Stimulated activated effector memory CD8-positive, alpha-beta T cell treated with anti-CD3 and anti-CD28 coated beads, Interleukin-12 subunit alpha, Interleukin-12 subunit beta, amount 100 ng/mL, for 72 hours (primary cell): Measurements from ENCODE around the gene DTD2.
"Not testable (repeated sequence)": the region's sequence is repeated elsewhere in the genome, so short reads cannot be mapped to it uniquely, and the experiment has no call there.

Source experiments
- ATAC-seq: fragments of 150-1000 bp; cut with Tn5 transposase; 2 replicates; pipeline ENCODE4 v1.10.0; 2021
- DNase-seq, 2 donors: peaks; one replicate each; pipeline ENCODE4 v3.0.0; 2021 to 2022; ENCODE audit warnings: low spot score in 2 of 2
- H3K27ac Mint-ChIP-seq: one replicate; pipeline ENCODE4 v1.8.0; 2022; ENCODE audit warnings: mild to moderate bottlenecking, mixed read lengths
- H3K36me3 Mint-ChIP-seq: one replicate; pipeline ENCODE4 v1.8.0; 2022; ENCODE audit warnings: mild to moderate bottlenecking, mixed read lengths
- H3K4me1 Mint-ChIP-seq: one replicate; pipeline ENCODE4 v1.8.0; 2022; ENCODE audit warnings: mixed read lengths
- H3K4me3 Mint-ChIP-seq: one replicate; pipeline ENCODE4 v1.8.0; 2022; ENCODE audit warnings: mild to moderate bottlenecking, mixed read lengths
- H3K9me3 Mint-ChIP-seq: one replicate; pipeline ENCODE4 v1.8.0; 2022; ENCODE audit warnings: mixed read lengths

DTD2 gene

DNA sequence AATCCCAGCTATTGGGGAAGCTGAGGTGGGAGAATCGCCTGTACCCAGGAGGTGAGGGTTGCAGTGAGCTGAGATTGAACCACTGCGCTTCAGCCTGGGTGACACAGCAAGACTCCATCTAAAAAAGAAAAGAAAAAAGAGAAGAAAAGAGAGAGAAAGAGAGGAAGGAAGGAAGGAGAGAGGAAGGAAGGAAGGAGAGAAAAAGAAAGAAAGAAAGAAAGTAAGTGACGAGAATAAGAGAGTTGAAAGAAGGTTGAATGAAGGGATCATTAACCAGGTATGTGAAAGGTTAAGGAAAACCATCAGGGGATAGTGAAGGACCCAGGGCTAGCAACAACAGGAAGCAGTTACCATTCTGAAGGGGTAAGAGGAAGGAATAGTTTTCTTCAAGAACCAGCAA, 4.2 kb upstream of the DTD2 start:
- no peak for DNase-seq
- Mint-ChIP-seq H3K9me3 (no peaks in the 10 kb centered on the region), H3K4me1 (peaks cover 15% of the 10 kb centered on the region), H3K4me3 (no peak overlapping the region), H3K36me3 (peaks cover 6% of the 10 kb centered on the region), H3K27ac (no peak overlapping the region)
- no peak for ATAC-seq

DNA sequence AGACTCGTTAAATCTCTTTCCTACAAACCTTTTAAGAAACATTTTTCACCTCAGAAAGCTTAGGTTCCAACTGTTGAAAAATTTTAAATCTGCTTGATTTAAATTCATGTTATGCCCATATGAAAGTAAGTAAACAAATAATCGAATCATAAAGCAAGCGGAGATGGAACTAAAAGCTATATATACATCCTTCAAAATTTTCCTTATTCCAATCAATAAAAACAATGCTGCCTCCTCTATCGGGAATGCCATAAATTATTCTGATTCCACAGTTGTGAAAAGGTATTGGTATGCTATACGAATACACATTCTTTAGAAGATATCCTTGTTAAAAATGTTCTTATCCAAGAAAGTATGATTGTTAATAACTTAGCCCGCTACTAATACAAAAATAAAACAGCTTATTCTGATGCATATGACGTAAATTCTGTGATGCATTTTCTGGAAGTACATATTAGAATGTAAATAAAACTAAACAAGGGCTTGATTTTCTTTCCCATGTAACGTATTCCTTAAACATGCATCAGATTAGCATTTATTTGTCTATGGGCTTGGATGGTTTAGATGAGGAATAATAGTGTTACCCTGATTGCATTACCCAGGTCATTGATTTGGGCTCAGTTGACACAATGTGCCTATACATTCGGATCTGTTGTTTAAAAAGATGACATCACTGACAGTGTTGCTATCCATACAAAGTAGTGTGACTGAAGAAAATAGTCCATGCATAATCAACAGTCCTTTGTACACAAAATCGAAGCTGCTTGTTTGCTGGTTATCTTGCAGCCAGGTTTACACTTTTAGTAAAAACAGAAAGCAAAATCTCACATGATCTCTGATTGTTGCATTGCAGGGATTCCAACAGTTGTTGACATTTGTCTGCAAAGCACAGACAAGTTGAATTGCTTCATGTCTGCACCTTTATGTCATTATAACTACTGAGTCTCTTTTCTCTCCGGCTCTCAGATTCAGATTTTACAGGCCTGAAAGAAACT, 656 bp upstream of the DTD2 start:
- ATAC-seq: no peak
- Mint-ChIP-seq H3K36me3 (peaks cover 9% of the 10 kb centered on the region), H3K4me1 (peaks cover 30% of the 10 kb centered on the region), H3K4me3 (peak overlapping the region; percentile 91), H3K27ac (peak overlapping the region; percentile 93), H3K9me3 (no peaks in the 10 kb centered on the region)
- no peak for DNase-seq

DNA sequence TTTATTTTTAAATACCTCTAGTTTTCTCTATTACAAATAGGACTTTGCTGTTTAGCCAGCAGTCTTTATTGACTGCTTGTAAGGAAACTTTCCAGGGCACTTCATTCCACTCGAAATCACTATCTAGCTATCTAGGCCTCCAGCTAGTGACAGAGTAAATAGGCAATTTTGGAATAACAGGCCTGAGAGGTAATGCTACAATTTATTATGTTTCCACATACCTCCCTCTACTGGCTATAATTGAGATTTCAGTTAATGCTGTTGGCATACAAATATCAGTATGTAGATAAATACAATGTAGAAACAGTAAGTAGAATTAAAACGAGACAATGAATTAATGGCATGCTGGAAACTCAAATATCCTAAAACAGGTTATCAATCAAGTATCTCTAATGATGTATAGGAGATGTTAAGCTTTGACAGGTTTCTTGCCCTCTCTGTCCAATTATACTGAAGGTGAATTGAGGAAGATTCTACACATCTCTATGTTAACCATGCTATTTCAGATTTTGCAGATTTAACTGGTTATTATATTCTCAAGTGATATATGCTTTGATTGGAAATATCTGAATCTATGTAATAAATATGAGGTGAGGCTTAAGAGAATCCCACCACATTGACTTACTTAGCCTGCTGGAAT, 7.2 kb downstream of the DTD2 start:
- Mint-ChIP-seq H3K4me1 (peaks cover 4% of the 10 kb centered on the region), H3K36me3 (peaks cover 46% of the 10 kb centered on the region)
- ATAC-seq: no peak

GRCh38 chr14:31449136-31449535, 8.2 kb downstream of the DTD2 start:
- no peak for ATAC-seq
- Mint-ChIP-seq H3K9me3 (no peaks in the 10 kb centered on the region), H3K4me3 (no peak overlapping the region), H3K27ac (no peak overlapping the region), H3K4me1 (no peaks in the 10 kb centered on the region), H3K36me3 (peaks cover 46% of the 10 kb centered on the region)
- DNase-seq: no peak

More for the DNA sequence above, 7.2 kb downstream of the DTD2 start:
- H3K27ac Mint-ChIP-seq: no peak overlapping the region
- DNase-seq: no peak
- no peaks in the 10 kb centered on the region for H3K9me3 Mint-ChIP-seq
- H3K4me3 Mint-ChIP-seq: no peak overlapping the region

GRCh38 chr14:31445703-31446102, 11.6 kb downstream of the DTD2 start:
- Mint-ChIP-seq H3K4me3 (no peak overlapping the region), H3K36me3 (peaks cover 23% of the 10 kb centered on the region), H3K27ac (no peak overlapping the region), H3K4me1 (no peaks in the 10 kb centered on the region), H3K9me3 (no peaks in the 10 kb centered on the region)
- DNase-seq: no peak
- no peak for ATAC-seq

DNA sequence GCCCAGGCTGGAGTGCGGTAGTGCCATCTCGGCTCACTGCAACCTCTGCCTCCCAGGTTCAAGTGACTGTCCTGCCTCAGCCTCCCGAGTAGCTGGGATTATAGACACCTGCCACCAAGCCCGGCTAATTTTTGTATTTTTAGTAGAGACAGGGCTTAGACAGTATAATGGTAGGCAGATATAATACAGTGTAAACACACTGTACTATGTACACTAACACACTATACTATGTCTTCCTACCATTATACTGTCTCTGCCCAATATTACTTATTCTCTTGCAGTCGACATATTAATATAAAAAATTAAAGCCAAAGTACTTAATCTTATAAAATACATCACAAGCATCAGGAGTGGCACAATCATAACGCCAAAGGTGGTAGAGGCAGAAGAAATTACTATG, 15.0 kb downstream of the DTD2 start:
- peaks cover 8% of the 10 kb centered on the region for H3K36me3 Mint-ChIP-seq
- no peaks in the 10 kb centered on the region for H3K4me1 Mint-ChIP-seq
- DNase-seq (no peak), ATAC-seq (no peak)
- H3K9me3 Mint-ChIP-seq: no peaks in the 10 kb centered on the region
- H3K4me3 Mint-ChIP-seq: no peak overlapping the region
- H3K27ac Mint-ChIP-seq: no peak overlapping the region

DNA sequence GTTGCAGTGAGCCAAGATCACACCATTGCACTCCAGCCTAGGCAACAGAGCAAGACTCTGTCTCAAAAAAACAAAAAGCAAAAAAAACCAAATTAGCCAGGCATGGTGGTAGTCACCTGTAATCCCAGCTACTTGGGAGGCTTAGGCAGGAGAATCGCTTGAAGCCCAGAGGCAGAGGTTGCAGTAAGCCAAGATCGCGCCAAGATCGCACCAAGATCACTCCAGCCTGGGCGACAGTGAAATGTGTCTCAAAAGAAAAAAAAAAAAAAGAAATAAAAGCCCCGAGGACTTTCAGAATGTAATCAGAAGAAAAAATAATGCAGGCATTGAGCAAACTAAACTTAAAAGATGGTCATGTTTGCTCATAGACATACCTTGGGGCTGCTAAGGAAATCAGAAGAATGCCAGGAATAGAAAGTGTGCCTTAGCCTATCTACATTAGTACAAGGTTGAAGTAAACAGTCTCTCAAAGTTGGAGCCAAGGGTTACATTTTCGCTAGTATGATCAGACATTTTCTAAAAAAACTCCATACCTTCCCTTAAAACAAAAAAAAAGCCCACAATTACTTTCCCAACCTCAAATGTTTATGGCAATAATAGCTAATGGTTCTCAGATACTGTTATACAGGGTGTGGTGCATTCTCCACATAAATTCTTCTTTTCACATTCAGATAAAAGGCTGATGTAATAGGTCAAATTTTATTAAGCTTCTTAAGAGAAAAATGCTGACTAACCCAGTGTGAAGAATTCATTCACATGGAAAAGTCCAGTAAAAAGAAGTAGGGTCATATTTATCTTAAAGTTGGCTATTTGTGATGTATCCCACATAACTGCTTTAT, 15.8 kb downstream of the DTD2 start:
- no peak for ATAC-seq
- Mint-ChIP-seq H3K27ac (no peak overlapping the region), H3K36me3 (peaks cover 7% of the 10 kb centered on the region), H3K9me3 (no peaks in the 10 kb centered on the region), H3K4me3 (no peak overlapping the region), H3K4me1 (no peaks in the 10 kb centered on the region)
- no peak for DNase-seq

DNA sequence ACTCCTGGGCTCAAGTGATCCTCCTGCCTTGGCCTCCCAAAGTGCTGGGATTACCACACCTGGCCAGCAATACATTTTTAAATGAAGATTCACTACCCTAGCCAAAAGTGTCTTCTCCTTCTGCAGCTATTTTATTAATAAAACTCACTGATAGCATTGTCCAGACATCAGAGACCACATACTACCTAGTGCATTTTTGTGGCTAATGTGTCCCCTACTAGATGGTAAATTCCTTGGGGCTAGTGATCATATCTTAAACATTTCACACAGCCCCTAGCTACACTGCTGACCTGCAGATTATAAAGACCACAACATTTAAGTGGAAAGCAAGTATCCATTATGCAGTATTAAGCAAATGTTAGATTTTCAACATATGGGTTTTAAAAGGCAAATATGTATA, 17.0 kb downstream of the DTD2 start:
- no peak for ATAC-seq
- no peaks in the 10 kb centered on the region for H3K36me3 Mint-ChIP-seq
- H3K4me3 Mint-ChIP-seq: no peak overlapping the region
- H3K27ac Mint-ChIP-seq: no peak overlapping the region
- no peaks in the 10 kb centered on the region for H3K9me3 Mint-ChIP-seq
- H3K4me1 Mint-ChIP-seq: no peaks in the 10 kb centered on the region
- DNase-seq: no peak

- DNase-seq (no peak), ATAC-seq (no peak)
- no peak overlapping the region for H3K4me3 Mint-ChIP-seq
- no peak overlapping the region for H3K27ac Mint-ChIP-seq
- H3K4me1 Mint-ChIP-seq: no peaks in the 10 kb centered on the region
- H3K36me3 Mint-ChIP-seq: no peaks in the 10 kb centered on the region
- no peaks in the 10 kb centered on the region for H3K9me3 Mint-ChIP-seq
Measured at GRCh38 chr14:31439561-31439960, 17.7 kb downstream of the DTD2 start.

DNA sequence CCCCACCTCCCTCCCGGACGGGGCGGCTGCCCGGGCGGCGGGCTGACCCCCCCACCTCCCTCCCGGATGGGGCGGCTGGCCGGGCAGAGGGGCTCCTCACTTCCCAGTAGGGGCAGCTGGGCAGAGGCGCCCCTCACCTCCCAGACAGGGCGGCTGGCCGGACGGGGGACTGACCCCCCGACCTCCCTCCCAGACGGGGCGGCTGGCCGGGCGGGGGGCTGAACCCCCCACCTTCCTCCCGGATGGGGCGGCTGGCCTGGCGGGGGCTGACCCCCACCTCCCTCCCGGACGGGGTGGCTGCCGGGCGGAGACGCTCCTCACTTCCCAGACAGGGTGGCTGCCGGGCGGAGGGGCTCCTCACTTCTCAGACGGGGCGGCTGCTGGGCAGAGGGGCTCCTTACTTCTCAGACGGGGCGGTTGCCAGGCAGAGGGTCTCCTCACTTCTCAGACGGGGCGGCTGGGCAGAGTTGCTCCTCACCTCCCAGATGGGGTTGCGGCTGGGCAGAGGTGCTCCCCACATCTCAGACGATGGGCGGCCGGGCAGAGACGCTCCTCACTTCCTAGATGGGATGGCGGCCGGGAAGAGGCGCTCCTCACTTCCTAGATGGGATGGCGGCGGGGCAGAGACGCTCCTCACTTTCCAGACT, 20.1 kb downstream of the DTD2 start:
- DNase-seq, H3K4me1 Mint-ChIP-seq, H3K4me3 Mint-ChIP-seq, H3K27ac Mint-ChIP-seq, ATAC-seq, H3K36me3 Mint-ChIP-seq, H3K9me3 Mint-ChIP-seq: not testable (repeated sequence)

DNA sequence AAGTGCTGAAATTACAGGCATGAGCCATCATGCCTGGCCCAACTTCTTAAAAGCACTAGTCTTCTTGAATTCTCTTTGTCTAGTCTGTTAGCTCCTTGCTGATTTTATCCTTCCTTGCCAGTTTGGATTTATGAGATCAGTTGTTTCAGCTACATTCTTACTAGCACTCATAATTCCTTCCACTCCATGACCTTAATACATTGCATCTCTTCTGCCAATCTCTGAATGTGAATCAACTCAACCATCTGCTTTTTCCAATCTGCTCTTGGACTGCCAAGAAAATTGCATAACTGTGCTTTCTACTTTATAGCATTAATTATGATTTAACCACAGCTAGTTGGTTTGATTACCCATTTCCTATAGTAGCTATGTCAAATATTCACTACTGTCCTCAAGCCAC, 22.0 kb downstream of the DTD2 start:
- H3K4me3 Mint-ChIP-seq: no peak overlapping the region
- H3K4me1 Mint-ChIP-seq: peaks cover 5% of the 10 kb centered on the region
- no peaks in the 10 kb centered on the region for H3K36me3 Mint-ChIP-seq
- no peak overlapping the region for H3K27ac Mint-ChIP-seq
- ATAC-seq (no peak), DNase-seq (no peak)
- peaks cover 3% of the 10 kb centered on the region for H3K9me3 Mint-ChIP-seq

DNA sequence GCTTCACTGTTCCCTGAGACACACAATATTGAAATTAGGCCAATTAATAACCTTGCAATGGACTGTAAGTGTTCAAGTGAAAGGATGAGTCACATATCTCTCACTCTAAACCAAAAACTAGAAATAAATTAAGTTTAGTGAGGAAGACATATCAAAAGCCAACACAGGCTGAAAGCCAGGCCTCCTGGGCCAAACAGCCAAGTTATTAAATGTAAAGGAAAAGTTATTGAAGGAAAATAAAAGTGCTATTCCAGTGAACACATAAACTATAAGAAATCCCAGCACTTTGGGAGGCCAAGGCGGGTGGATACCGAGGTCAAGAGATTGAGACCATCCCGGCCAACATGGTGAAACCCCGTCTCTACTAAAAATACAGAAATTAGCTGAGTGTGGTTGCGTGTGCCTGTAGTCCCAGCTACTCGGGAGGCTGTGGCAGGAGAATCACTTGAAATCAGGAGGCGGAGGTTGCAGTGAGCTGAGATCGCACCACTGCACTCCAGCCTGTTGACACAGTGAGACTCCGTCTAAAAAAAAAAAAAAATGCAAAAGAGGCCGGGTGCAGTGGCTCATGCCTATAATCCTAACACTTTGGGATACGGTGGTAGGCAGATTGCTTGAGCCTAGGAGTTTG, 26.6 kb downstream of the DTD2 start:
- ATAC-seq (no peak), DNase-seq (no peak)
- Mint-ChIP-seq H3K9me3 (peaks cover 3% of the 10 kb centered on the region), H3K4me3 (no peak overlapping the region), H3K27ac (no peak overlapping the region), H3K4me1 (peaks cover 7% of the 10 kb centered on the region), H3K36me3 (no peaks in the 10 kb centered on the region)

GRCh38 chr14:31429791-31430190, 27.5 kb downstream of the DTD2 start:
- H3K4me3 Mint-ChIP-seq: no peak overlapping the region
- peaks cover 3% of the 10 kb centered on the region for H3K9me3 Mint-ChIP-seq
- peaks cover 7% of the 10 kb centered on the region for H3K4me1 Mint-ChIP-seq
- ATAC-seq (peak; percentile 95), DNase-seq (no peak)
- no peak overlapping the region for H3K27ac Mint-ChIP-seq
- H3K36me3 Mint-ChIP-seq: no peaks in the 10 kb centered on the region

DNA sequence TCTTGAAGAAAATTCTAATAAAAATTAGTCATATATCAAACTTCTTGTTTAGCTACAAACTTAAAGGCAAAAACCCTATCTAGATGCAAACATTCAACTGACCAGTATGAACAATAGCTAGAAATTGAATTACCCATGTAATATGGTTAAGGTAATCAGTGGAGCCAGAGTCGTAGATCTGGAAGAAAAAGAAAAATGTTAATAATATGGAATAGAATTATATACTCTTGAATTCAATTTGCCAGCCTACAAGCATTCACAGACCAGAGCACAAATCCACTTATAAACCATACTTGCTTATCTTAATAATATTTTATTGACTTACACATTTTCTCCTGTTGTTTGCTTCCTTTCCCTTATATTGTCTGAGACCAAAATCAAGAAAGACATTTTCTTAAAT, 29.3 kb downstream of the DTD2 start:
- DNase-seq (no peak), ATAC-seq (no peak)
- H3K27ac Mint-ChIP-seq: no peak overlapping the region
- H3K4me3 Mint-ChIP-seq: no peak overlapping the region
- peaks cover 7% of the 10 kb centered on the region for H3K4me1 Mint-ChIP-seq
- H3K9me3 Mint-ChIP-seq: peaks cover 3% of the 10 kb centered on the region
- H3K36me3 Mint-ChIP-seq: no peaks in the 10 kb centered on the region
